ENCODE results near the gene DYDC1.

DNA sequence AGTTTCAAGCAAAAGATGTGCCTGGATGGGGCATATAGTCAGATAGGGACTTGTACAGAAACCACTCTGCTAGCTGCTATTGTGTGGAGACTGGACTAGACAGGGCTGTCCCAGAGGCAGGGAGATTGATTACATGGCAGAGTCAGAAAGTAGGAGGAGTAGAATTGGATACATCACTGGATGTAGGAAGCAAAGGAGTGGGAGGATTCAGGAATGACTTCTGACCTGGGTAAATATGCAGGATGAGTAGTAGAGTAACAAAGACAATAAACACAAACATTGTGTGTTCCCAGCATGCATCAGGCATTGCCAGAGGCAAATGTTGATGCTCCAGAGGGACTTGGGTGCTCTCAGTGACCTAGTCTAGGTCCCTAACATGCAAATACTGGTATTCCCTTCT, 36.2 kb downstream of the DYDC1 start:
- TF ChIP-seq CTCF (IDR thresholded peaks at IDR 0.05) = no peak
- TF ChIP-seq POLR2A (IDR thresholded peaks at IDR 0.05) = no peak

All from heart left ventricle (tissue), 13 donors.